ENCODE data around the gene CD34. TPM values are rescaled to one million over a fixed set of nuclear protein-coding genes. Genes with fewer than 3 reads are reported as not detected.

The CD34 gene
- total RNA-seq, 1 experiment from 2014 or later: not detected

DNA sequence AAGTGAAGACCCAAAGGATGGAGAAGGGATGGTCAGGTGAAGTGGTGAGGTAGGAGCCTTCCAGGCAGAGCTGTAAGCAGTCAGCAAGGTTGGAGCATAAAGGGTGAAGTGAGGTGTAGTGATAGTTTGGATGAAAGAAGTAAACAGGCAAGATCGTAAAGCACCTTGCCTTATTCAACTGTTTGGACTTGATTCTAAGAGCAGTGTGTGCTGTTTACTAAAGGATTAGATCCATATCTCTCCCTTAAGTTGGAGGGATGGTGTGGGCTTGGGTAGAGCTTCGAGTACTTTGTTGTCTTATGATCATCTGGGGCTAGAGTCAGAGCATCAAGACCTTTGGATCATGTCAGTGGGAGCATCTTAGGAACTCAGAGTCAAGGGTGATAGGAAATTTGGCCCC, 39.8 kb upstream of the CD34 start:
- Histone ChIP-seq H3K4me1 (ENCODE audit: insufficient read depth, low read length) (peaks cover 9% of the 10 kb centered on the region), H2AFZ (ENCODE audit: low read length) (no peak overlapping the region), H3K9me3 (ENCODE audit: low read length) (no peaks in the 10 kb centered on the region), H3K4me2 (ENCODE audit: low read length) (no peak overlapping the region), H3K4me3 (ENCODE audit: low read length) (no peak overlapping the region), H3K79me2 (ENCODE audit: low read length) (no peaks in the 10 kb centered on the region), H3F3A (ENCODE audit: low read length, unreplicated experiment) (no peaks in the 10 kb centered on the region), H3K36me3 (ENCODE audit: low read depth, low read length) (no peaks in the 10 kb centered on the region), H3K9ac (ENCODE audit: low read length) (no peak overlapping the region), H4K20me1 (ENCODE audit: low read length) (no peaks in the 10 kb centered on the region), H3K27me3 (ENCODE audit: low read length) (peaks cover 21% of the 10 kb centered on the region; the same call in 1 of the 2 replicates), H3K27ac (ENCODE audit: low read length) (no peak overlapping the region), H3K9me2 (replicated peaks; ENCODE audit: low read length) (no peaks in the 10 kb centered on the region)
- ATAC-seq (no peak), DNase-seq (no peak)
- intact Hi-C loops (cut with micrococcal nuclease): no loop called here
- ChIA-PET CTCF (no interaction called here), POLR2A (ENCODE audit: unreplicated experiment) (no interaction called here)
- TF ChIP-seq EZH2phosphoT487 (IDR thresholded peaks at IDR 0.05; ENCODE audit: borderline replicate concordance, low read length) (no peak), EZH2 (IDR thresholded peaks at IDR 0.05; ENCODE audit: low read length, unreplicated experiment) (no peak), CTCF (conservative IDR thresholded peaks at IDR 0.05; ENCODE audit: low read depth, low read length) (no peak)
- BruUV-seq (replicated peaks): no TSS peak

GRCh38 chr1:207949571-207950195, 38.8 kb upstream of the CD34 start:
- no peaks in the 10 kb centered on the region for H3F3A ChIP-seq (ENCODE audit: low read length, unreplicated experiment)
- H3K79me2 ChIP-seq (ENCODE audit: low read length): no peaks in the 10 kb centered on the region
- no peak for ATAC-seq
- H3K9me2 ChIP-seq (replicated peaks; ENCODE audit: low read length): no peaks in the 10 kb centered on the region
- no peak overlapping the region for H3K27ac ChIP-seq (ENCODE audit: low read length)
- no peak overlapping the region for H3K4me3 ChIP-seq (ENCODE audit: low read length)
- POLR2A ChIA-PET (ENCODE audit: unreplicated experiment): no interaction called here
- H4K20me1 ChIP-seq (ENCODE audit: low read length): no peaks in the 10 kb centered on the region
- no peak overlapping the region for H3K4me2 ChIP-seq (ENCODE audit: low read length)
- peaks cover 15% of the 10 kb centered on the region; the same call in 1 of the 2 replicates for H3K27me3 ChIP-seq (ENCODE audit: low read length)
- CTCF ChIA-PET: no interaction called here
- H3K4me1 ChIP-seq (ENCODE audit: insufficient read depth, low read length): peaks cover 16% of the 10 kb centered on the region
- TF ChIP-seq CTCF (conservative IDR thresholded peaks at IDR 0.05; ENCODE audit: low read depth, low read length) (no peak), EZH2 (IDR thresholded peaks at IDR 0.05; ENCODE audit: low read length, unreplicated experiment) (no peak), EZH2phosphoT487 (IDR thresholded peaks at IDR 0.05; ENCODE audit: borderline replicate concordance, low read length) (no peak)
- no peaks in the 10 kb centered on the region for H3K36me3 ChIP-seq (ENCODE audit: low read depth, low read length)
- DNase-seq: no peak
- H3K9ac ChIP-seq (ENCODE audit: low read length): no peak overlapping the region
- intact Hi-C loops (cut with micrococcal nuclease): loop anchor here (5.0 kb wide), 1 partner anchor 122 kb away; no protein-coding TSS in a partner anchor
- BruUV-seq (replicated peaks): no TSS peak
- H2AFZ ChIP-seq (ENCODE audit: low read length): no peak overlapping the region
- H3K9me3 ChIP-seq (ENCODE audit: low read length): no peaks in the 10 kb centered on the region

DNA sequence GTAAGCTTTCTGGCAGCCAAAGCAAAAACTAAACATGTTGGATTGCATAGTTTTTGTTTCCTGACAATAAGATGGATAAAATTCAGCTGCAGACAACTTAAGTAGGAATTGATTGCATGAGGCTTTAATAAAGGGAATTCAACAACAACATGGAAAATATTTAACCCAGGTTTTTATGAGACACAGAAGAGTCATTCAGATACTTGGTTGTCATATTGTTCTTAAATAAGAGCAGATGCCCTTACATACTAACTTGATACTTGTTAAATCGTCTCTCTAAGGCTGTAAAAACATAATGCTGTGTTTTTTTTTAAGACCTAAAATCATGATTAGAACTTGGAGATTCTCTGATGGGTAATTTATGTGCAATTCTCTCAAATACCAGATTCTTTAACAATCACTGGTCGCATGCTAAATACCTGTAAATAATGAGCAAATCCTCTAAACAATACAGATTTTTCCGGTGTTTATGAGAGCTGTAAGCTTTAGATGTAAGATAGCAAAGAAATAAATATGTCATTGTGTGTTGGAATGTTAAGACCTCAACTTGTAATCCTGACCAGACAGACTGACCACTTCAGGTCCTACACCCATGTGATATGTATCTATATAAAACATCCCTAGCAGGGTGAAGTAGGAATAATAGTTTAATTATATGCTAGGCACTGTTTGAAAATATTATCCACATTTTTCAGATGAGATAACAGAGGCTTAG, 37.8 kb upstream of the CD34 start:
- Histone ChIP-seq H3K9me2 (replicated peaks; ENCODE audit: low read length) (no peaks in the 10 kb centered on the region), H3K4me1 (ENCODE audit: insufficient read depth, low read length) (peaks cover 23% of the 10 kb centered on the region), H3K9ac (ENCODE audit: low read length) (no peak overlapping the region), H3K27me3 (ENCODE audit: low read length) (peaks cover 15% of the 10 kb centered on the region; the same call in 1 of the 2 replicates), H3K36me3 (ENCODE audit: low read depth, low read length) (no peaks in the 10 kb centered on the region), H4K20me1 (ENCODE audit: low read length) (no peaks in the 10 kb centered on the region), H3K4me2 (ENCODE audit: low read length) (no peak overlapping the region), H3K79me2 (ENCODE audit: low read length) (no peaks in the 10 kb centered on the region), H2AFZ (ENCODE audit: low read length) (no peak overlapping the region), H3K9me3 (ENCODE audit: low read length) (no peaks in the 10 kb centered on the region), H3K4me3 (ENCODE audit: low read length) (no peak overlapping the region), H3F3A (ENCODE audit: low read length, unreplicated experiment) (no peaks in the 10 kb centered on the region), H3K27ac (ENCODE audit: low read length) (no peak overlapping the region)
- ChIA-PET POLR2A (ENCODE audit: unreplicated experiment) (no interaction called here), CTCF (no interaction called here)
- intact Hi-C loops (cut with micrococcal nuclease): loop anchor here (5.0 kb wide), 1 partner anchor 121 kb away; no protein-coding TSS in a partner anchor
- TF ChIP-seq EZH2phosphoT487 (IDR thresholded peaks at IDR 0.05; ENCODE audit: borderline replicate concordance, low read length) (no peak), CTCF (conservative IDR thresholded peaks at IDR 0.05; ENCODE audit: low read depth, low read length) (no peak), EZH2 (IDR thresholded peaks at IDR 0.05; ENCODE audit: low read length, unreplicated experiment) (no peak)
- ATAC-seq (no peak), DNase-seq (no peak)
- no TSS peak for BruUV-seq (replicated peaks)
